H1 (cell line): ENCODE measurements around the gene HOXB3. TPM values are rescaled to one million over a fixed set of nuclear protein-coding genes. Genes with fewer than 3 reads are reported as not detected.

ENCODE experiments used
- BACH1 ChIP-seq: IDR thresholded peaks from 2 replicates; pipeline ENCODE4 v1.6.1; 2012; ENCODE audit warnings: low read length, improper control_type of control experiment
- polyA plus RNA-seq, 7 experiments: library from polyadenylated mRNA; depleted of rRNA in 3 of 7; stranded (reverse) in 5 of 7; unstranded in 2 of 7; fragments of >200 nt in 5 of 7; fragments of 200-250 nt in 2 of 7; gene quantifications; 1 replicate in 5 of 7; 2 replicates in 1 of 7; 4 replicates in 1 of 7; pipeline versions ENCODE4 v1.2.1 to v1.2.3, GENCODE V29; 2011 to 2013; ENCODE audit warnings: missing spikeins in 2 of 7, mixed read lengths in 2 of 7
- total RNA-seq: library from RNA; stranded (reverse); fragmentation: NEBNext Ultra II Directional; extraction: Animal tissue kit (Norgen Biotek cat#: 25700); gene quantifications from 2 replicates; pipeline ENCODE4 v1.2.1, GENCODE V29; 2021

HOXB3 gene
- total and polyA plus RNA-seq, 2 of the 8 experiments (the other 6 are each of a cell fraction or from before 2014, with no cell fraction given), result not detected

DNA sequence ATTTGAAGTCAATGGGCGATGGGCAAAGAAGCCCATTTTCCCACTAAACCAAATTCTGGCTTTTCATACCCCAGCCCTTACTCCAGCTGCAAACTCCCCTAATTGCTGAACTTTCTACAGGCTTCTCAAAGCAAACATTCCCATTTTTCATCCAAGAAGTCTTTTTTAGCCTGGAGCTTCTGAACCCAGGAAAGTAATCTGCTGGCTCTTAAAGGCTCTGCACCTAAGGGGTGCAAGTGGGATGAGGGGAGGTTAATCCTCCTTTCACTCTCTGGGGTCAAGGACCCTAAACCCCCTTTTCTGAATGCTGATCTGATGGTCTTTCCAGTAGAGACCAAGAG, 18.4 kb upstream of the HOXB3 start (continued):
- no peak for TF ChIP-seq BACH1
